PFSK-1 (cell line): ENCODE data around the gene IGF2BP3.
A peak's percentile ranks its signal among the peaks of the same experiment; 100 is the strongest.

Experiments used
- FOXP2 ChIP-seq: optimal IDR thresholded peaks from 2 replicates; pipeline ENCODE3; 2011; ENCODE audit warnings: borderline replicate concordance, control low read depth, inconsistent platforms; ENCODE audit not compliant: insufficient read depth; ENCODE audit errors: extremely low read length, extremely low read depth
- POLR2AphosphoS5 ChIP-seq: IDR thresholded peaks from 2 replicates; pipeline ENCODE4 v1.6.1; 2012; ENCODE audit warnings: low read depth, mild to moderate bottlenecking, control low read depth, low read length, moderate library complexity
- REST ChIP-seq, 2 experiments: IDR thresholded peaks; 2 replicates each; pipeline versions ENCODE4 v1.6.1 to v1.8.0; 2011 to 2012; ENCODE audit warnings: low read depth in 2 of 2, low read length in 2 of 2, control low read depth in 1 of 2, inconsistent platforms in 1 of 2, mild to moderate bottlenecking in 1 of 2, moderate library complexity in 1 of 2; ENCODE audit not compliant: insufficient read depth in 1 of 2
- SIN3A ChIP-seq: IDR thresholded peaks from 2 replicates; pipeline ENCODE4 v1.6.1; 2012; ENCODE audit warnings: mild to moderate bottlenecking, low read length, moderate library complexity, borderline replicate concordance; ENCODE audit not compliant: insufficient read depth
- TAF1 ChIP-seq: IDR thresholded peaks from 2 replicates; pipeline ENCODE4 v1.6.1; 2012; ENCODE audit warnings: low read length, control low read depth, borderline replicate concordance; ENCODE audit not compliant: insufficient read depth

IGF2BP3 gene

GRCh38 chr7:23469150-23469960, 936 bp downstream of the IGF2BP3 start:
- TF ChIP-seq SIN3A: 0 out of 2 replicates have a peak, but pooled peaks have one; percentile 9
- no peak for TF ChIP-seq POLR2AphosphoS5
- no peak for TF ChIP-seq REST (IDR thresholded peaks at IDR 0.05; ENCODE audit: insufficient read depth in 1 of 2, low read depth in 2 of 2, low read length in 2 of 2)

- TF ChIP-seq TAF1 (no peak), POLR2AphosphoS5 (no peak), REST (IDR thresholded peaks at IDR 0.05; ENCODE audit: insufficient read depth in 1 of 2, low read depth in 2 of 2, low read length in 2 of 2) (no peak), SIN3A (no peak), FOXP2 (no peak)
These were observed 1.7 kb downstream of the IGF2BP3 start for GRCh38 chr7:23468526-23469149.

- TF ChIP-seq FOXP2 (no peak), SIN3A (peak; percentile 15; the same call in 1 of the 2 replicates)
These were observed 2.3 kb downstream of the IGF2BP3 start for GRCh38 chr7:23467806-23468525.

GRCh38 chr7:23467291-23467805, 2.9 kb downstream of the IGF2BP3 start:
- TF ChIP-seq TAF1 (no peak), REST (IDR thresholded peaks at IDR 0.05; ENCODE audit: insufficient read depth in 1 of 2, low read depth in 2 of 2, low read length in 2 of 2) (no peak), FOXP2 (no peak), POLR2AphosphoS5 (no peak), SIN3A (no peak)

- TF ChIP-seq SIN3A: no peak
- TF ChIP-seq POLR2AphosphoS5: no peak
- TF ChIP-seq FOXP2: no peak
- TF ChIP-seq TAF1: no peak
- TF ChIP-seq REST (IDR thresholded peaks at IDR 0.05; ENCODE audit: insufficient read depth in 1 of 2, low read depth in 2 of 2, low read length in 2 of 2): no peak
These were observed 7.4 kb downstream of the IGF2BP3 start for GRCh38 chr7:23462846-23463245.
